ENCODE data around the gene CNKSR3.

Gene CNKSR3

GRCh38 chr6:154510144-154510905, at the start of gene CNKSR3:
Gene CNKSR3 (minus strand): TSS chr6:154510685. CDS start chr6:154510114, 571 bp downstream.
- TF ChIP-seq OSR1 (CRISPR knock-in tag; IDR thresholded peaks at IDR 0.05) = no peak
- no peak for TF ChIP-seq ZNF70 (CRISPR knock-in tag; IDR thresholded peaks at IDR 0.05)
- TF ChIP-seq TOX (CRISPR knock-in tag; IDR thresholded peaks at IDR 0.05; ENCODE audit: borderline replicate concordance) = no peak
- no peak for TF ChIP-seq CSDC2 (CRISPR knock-in tag; IDR thresholded peaks at IDR 0.05)
- TF ChIP-seq ESRRG (CRISPR knock-in tag; IDR thresholded peaks at IDR 0.05) = no peak
- TF ChIP-seq GLIS3 (CRISPR knock-in tag; IDR thresholded peaks at IDR 0.05) = no peak
- TF ChIP-seq, protein P1, sequence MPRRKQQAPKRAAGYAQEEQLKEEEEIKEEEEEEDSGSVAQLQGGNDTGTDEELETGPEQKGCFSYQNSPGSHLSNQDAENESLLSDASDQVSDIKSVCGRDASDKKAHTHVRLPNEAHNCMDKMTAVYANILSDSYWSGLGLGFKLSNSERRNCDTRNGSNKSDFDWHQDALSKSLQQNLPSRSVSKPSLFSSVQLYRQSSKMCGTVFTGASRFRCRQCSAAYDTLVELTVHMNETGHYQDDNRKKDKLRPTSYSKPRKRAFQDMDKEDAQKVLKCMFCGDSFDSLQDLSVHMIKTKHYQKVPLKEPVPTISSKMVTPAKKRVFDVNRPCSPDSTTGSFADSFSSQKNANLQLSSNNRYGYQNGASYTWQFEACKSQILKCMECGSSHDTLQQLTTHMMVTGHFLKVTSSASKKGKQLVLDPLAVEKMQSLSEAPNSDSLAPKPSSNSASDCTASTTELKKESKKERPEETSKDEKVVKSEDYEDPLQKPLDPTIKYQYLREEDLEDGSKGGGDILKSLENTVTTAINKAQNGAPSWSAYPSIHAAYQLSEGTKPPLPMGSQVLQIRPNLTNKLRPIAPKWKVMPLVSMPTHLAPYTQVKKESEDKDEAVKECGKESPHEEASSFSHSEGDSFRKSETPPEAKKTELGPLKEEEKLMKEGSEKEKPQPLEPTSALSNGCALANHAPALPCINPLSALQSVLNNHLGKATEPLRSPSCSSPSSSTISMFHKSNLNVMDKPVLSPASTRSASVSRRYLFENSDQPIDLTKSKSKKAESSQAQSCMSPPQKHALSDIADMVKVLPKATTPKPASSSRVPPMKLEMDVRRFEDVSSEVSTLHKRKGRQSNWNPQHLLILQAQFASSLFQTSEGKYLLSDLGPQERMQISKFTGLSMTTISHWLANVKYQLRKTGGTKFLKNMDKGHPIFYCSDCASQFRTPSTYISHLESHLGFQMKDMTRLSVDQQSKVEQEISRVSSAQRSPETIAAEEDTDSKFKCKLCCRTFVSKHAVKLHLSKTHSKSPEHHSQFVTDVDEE (CRISPR knock-in tag; IDR thresholded peaks at IDR 0.05) = no peak
- no peak for TF ChIP-seq ZFP30 (CRISPR knock-in tag; IDR thresholded peaks at IDR 0.05)
- no peak for TF ChIP-seq ISL1 (CRISPR knock-in tag; IDR thresholded peaks at IDR 0.05)
- TF ChIP-seq, protein P2, sequence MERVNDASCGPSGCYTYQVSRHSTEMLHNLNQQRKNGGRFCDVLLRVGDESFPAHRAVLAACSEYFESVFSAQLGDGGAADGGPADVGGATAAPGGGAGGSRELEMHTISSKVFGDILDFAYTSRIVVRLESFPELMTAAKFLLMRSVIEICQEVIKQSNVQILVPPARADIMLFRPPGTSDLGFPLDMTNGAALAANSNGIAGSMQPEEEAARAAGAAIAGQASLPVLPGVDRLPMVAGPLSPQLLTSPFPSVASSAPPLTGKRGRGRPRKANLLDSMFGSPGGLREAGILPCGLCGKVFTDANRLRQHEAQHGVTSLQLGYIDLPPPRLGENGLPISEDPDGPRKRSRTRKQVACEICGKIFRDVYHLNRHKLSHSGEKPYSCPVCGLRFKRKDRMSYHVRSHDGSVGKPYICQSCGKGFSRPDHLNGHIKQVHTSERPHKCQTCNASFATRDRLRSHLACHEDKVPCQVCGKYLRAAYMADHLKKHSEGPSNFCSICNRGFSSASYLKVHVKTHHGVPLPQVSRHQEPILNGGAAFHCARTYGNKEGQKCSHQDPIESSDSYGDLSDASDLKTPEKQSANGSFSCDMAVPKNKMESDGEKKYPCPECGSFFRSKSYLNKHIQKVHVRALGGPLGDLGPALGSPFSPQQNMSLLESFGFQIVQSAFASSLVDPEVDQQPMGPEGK (CRISPR knock-in tag; IDR thresholded peaks at IDR 0.05; ENCODE audit: borderline replicate concordance) = no peak
- TF ChIP-seq ZNF565 (CRISPR knock-in tag; conservative IDR thresholded peaks at IDR 0.05; ENCODE audit: low read depth) = no peak
- TF ChIP-seq ZC3H10 (CRISPR knock-in tag; IDR thresholded peaks at IDR 0.05) = no peak
- TF ChIP-seq BACH2 (CRISPR knock-in tag; IDR thresholded peaks at IDR 0.05; ENCODE audit: borderline replicate concordance) = no peak
- no peak for TF ChIP-seq CREB5 (CRISPR knock-in tag; IDR thresholded peaks at IDR 0.05; ENCODE audit: low read depth)
- TF ChIP-seq, protein P3, sequence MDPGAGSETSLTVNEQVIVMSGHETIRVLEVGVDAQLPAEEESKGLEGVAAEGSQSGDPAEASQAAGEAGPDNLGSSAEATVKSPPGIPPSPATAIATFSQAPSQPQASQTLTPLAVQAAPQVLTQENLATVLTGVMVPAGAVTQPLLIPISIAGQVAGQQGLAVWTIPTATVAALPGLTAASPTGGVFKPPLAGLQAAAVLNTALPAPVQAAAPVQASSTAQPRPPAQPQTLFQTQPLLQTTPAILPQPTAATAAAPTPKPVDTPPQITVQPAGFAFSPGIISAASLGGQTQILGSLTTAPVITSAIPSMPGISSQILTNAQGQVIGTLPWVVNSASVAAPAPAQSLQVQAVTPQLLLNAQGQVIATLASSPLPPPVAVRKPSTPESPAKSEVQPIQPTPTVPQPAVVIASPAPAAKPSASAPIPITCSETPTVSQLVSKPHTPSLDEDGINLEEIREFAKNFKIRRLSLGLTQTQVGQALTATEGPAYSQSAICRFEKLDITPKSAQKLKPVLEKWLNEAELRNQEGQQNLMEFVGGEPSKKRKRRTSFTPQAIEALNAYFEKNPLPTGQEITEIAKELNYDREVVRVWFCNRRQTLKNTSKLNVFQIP (CRISPR knock-in tag; IDR thresholded peaks at IDR 0.05; ENCODE audit: borderline replicate concordance, low read depth) = no peak
- no peak for TF ChIP-seq RARB (CRISPR knock-in tag; IDR thresholded peaks at IDR 0.05)
- ATAC-seq = peak; percentile 92

DNA sequence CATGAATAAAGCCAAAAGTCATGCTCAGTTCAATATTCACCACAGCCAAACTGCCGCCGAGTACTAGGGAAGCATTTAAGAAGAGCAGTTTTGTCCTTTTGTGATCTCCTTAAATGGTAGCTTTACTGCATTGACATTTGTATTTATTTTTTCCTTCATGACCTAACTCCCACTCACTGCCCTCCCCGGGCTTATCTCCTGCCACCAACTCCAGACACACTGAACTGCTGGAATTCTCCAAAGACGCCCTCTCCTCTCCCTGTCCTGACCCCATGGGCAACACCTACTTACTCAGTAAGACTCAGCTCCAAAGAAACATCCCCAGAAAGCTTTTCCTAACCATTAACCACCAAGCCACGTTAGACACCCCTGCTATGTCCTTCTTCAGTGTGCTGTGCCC, 48.5 kb upstream of the CNKSR3 start:
- TF ChIP-seq BACH2 (CRISPR knock-in tag; IDR thresholded peaks at IDR 0.05; ENCODE audit: borderline replicate concordance) (no peak), SNAI2 (CRISPR knock-in tag; IDR thresholded peaks at IDR 0.05) (no peak), ARNTL (CRISPR knock-in tag; IDR thresholded peaks at IDR 0.05; ENCODE audit: borderline replicate concordance, low read depth) (no peak), ZFP30 (CRISPR knock-in tag; IDR thresholded peaks at IDR 0.05) (no peak), RARB (CRISPR knock-in tag; IDR thresholded peaks at IDR 0.05) (no peak), TOX (CRISPR knock-in tag; IDR thresholded peaks at IDR 0.05; ENCODE audit: borderline replicate concordance) (no peak), ZC3H10 (CRISPR knock-in tag; IDR thresholded peaks at IDR 0.05) (no peak), TCF4 (CRISPR knock-in tag; IDR thresholded peaks at IDR 0.05; ENCODE audit: borderline replicate concordance) (no peak), CREB5 (CRISPR knock-in tag; IDR thresholded peaks at IDR 0.05; ENCODE audit: low read depth) (no peak), CSDC2 (CRISPR knock-in tag; IDR thresholded peaks at IDR 0.05) (no peak), GLIS3 (CRISPR knock-in tag; IDR thresholded peaks at IDR 0.05) (no peak), ESRRG (CRISPR knock-in tag; IDR thresholded peaks at IDR 0.05) (no peak), ZNF8 (CRISPR knock-in tag; IDR thresholded peaks at IDR 0.05) (no peak), ZNF565 (CRISPR knock-in tag; conservative IDR thresholded peaks at IDR 0.05; ENCODE audit: low read depth) (no peak), ZNF70 (CRISPR knock-in tag; IDR thresholded peaks at IDR 0.05) (no peak), ISL1 (CRISPR knock-in tag; IDR thresholded peaks at IDR 0.05) (no peak)
- TF ChIP-seq, protein P3 (CRISPR knock-in tag; IDR thresholded peaks at IDR 0.05; ENCODE audit: borderline replicate concordance, low read depth) = no peak
- TF ChIP-seq, protein P1 (CRISPR knock-in tag; IDR thresholded peaks at IDR 0.05) = no peak
- no peak for ATAC-seq

Data from SK-N-SH treated with all-trans-retinoic acid at 6 μM for 48 hours (cell line).